Amygdala (tissue), 56 donors: Measurements from ENCODE around the gene DGKH.
A peak's percentile ranks its signal among the peaks of the same experiment; 100 is the strongest.

ENCODE experiments used
- DNase-seq, 56 donors: peaks; one replicate each; lab custom pipeline; 2025; lab: John Stamatoyannopoulos, UW

The DGKH gene

GRCh38 chr13:42270857-42271215 lies 222.4 kb downstream of the DGKH start:
- no peak for DNase-seq

- peak; percentile 55 to 99 (median 96) for DNase-seq
Observed at GRCh38 chr13:42271337-42272114, 223.1 kb downstream of the DGKH start.

GRCh38 chr13:42272115-42272803 lies 223.8 kb downstream of the DGKH start, which contains the start of gene AKAP11:
AKAP11 (plus strand) TSS chr13:42272152; CDS start chr13:42286349, 14,197 bp downstream.
- DNase-seq = peak in 35 of 56 donors; percentile 5 to 87 (median 47)

GRCh38 chr13:42272804-42273175 lies 224.3 kb downstream of the DGKH start:
- DNase-seq = no peak

- DNase-seq = no peak
Observed at GRCh38 chr13:42274386-42275097, 226.1 kb downstream of the DGKH start.

- DNase-seq = peak in 2 of 56 donors; percentile 2 to 24
Observed at GRCh38 chr13:42275098-42275471, 226.6 kb downstream of the DGKH start.

- DNase-seq = no peak
Observed at GRCh38 chr13:42275506-42275905, 227.1 kb downstream of the DGKH start.

GRCh38 chr13:42276683-42277082 lies 228.2 kb downstream of the DGKH start:
- no peak for DNase-seq

- DNase-seq = no peak
Observed at GRCh38 chr13:42277618-42278276, 229.3 kb downstream of the DGKH start.

- no peak for DNase-seq
Observed at GRCh38 chr13:42279080-42279479, 230.6 kb downstream of the DGKH start.

- no peak for DNase-seq
Observed at GRCh38 chr13:42279986-42280385, 231.5 kb downstream of the DGKH start.

- no peak for DNase-seq
Observed at GRCh38 chr13:42280537-42280936, 232.1 kb downstream of the DGKH start.

- DNase-seq = no peak
Observed at GRCh38 chr13:42283574-42283973, 235.1 kb downstream of the DGKH start.

- DNase-seq = no peak
Observed at GRCh38 chr13:42284068-42284467, 235.6 kb downstream of the DGKH start.
